Stimulated activated CD8-positive, alpha-beta memory T cell treated with anti-CD3 and anti-CD28 coated beads, Interleukin-12 subunit alpha, Interleukin-12 subunit beta, amount 100 ng/mL, for 24 hours (primary cell): Measurements from ENCODE around the gene DCXR.

Experiments used
- DNase-seq: peaks from one replicate; pipeline ENCODE4 v3.0.0-alpha.2; 2020; ENCODE audit errors: extremely low read depth

The DCXR gene

DNA sequence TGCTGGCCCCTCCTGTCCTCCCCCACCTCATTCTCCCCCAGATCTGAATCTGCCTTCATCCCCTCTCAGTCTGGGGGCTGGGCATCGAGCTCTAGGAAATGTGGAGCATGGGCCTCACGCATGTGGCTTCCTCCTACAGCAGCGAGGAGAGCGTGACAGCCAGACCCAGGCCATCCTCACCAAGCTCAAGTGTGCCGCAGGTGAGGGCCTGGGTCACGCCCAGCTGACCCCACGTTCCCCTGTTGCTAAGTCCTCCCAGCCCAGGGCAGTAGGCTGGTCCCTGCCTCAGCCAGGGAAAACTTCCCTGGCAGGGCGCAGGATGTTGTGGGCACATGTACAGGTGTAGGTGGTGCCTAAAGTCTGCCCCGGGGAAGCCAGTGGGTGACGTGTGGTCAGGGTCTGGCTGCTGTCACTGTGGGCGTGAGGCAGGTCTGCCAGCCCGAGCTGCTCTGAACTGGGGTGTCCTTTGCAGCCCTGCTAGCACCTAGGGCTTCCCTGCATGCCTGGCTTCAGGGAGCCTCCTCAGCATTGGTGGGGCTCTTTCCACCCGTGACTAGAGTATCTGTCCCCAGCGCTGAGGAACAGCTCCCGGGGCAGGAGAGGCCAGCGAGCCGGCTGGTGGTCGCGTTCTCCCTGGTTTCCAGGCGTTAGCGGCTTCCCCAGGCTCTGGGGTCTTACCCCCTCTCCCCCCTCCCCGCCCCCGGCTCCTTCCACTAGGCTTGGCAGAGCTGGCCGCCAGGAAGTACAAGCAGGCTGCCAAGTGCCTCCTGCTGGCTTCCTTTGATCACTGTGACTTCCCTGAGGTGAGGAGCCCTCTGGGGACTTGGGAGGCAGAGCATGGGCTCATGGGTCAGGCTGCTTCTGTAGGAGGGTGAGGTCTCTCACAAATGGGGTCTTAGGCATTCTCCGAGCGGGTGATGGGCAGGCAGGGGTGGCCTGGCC lies 17.8 kb upstream of the DCXR start:
- no peak for DNase-seq

DNA sequence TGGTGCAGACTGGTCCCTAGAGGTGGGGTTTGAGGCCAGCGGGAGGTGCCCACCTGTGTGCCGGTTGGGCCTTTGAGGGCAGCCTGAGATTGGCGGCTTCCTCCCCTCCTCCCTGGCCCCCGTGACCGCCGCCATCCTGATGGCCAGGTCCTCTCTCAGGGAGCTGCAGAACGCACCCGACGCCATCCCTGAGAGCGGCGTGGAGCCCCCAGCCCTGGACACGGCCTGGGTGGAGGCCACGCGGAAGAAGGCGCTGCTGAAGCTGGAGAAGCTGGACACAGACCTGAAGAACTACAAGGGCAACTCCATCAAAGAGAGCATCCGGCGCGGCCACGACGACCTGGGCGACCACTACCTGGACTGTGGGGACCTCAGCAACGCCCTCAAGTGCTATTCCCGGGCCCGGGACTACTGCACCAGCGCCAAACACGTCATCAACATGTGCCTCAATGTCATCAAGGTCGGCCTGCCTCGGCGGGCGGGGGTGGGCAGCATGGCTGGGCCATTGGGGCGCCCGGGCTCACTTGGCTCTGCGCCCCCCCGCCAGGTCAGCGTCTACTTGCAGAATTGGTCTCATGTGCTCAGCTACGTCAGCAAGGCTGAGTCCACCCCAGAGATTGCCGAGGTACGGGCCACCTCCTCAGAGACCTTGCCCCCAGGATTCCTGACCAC lies 17.0 kb upstream of the DCXR start:
- no peak for DNase-seq

DNA sequence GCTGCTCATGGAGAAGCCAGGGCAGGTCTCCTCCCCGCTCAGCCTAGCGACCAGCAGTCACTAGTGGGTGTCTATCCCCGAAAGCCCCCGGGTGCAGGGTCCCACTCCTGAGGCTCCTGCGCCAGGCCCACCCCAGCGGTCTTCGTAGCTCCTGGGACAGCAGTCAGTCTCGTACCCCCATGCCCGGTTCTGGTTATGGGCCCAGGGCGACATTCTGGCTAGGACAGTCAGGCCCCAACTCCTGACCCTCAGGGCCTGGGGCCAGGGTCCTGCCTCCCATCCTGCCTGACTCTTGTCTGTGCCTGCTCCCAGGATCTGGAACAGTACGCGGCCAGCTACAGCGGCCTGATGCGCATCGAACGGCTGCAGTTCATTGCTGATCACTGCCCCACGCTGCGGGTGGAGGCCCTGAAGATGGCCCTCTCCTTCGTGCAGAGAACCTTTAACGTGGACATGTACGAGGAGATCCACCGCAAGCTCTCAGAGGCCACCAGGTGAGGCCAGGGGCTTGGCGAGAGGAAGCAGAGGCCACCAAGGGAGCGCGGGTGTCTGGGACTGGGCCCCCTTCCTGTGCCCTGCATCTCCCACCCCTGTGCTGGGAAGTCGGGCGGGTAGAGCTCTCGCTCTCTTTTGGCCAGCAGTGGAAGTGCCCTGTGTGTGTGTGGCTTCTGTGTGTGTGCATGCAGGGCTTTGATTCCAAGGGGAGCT lies 16.2 kb upstream of the DCXR start:
- no peak for DNase-seq

GRCh38 chr17:82053130-82053529 lies 15.6 kb upstream of the DCXR start:
- DNase-seq: no peak

DNA sequence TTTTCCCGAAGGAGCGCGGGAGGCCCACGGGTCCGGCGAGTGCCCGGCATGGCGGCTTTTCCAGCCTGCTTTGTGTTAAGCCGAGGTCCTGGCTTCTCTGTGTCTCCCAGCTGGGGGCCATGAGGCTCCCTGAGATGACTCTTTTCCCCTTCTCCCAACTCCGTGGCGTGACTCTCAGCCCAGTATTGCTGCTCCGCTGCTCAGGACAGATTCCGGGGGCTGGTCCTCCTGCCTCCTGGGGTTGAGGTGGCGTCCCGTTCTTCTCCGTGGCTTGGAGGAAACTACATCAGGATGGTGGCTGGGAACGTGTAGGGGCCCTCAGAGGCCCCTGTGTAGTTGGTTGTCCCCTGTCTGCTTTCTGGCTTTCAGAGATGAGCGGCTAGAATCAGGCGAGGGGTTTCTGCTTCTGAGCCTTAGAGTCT lies 15.2 kb upstream of the DCXR start:
- DNase-seq: no peak

GRCh38 chr17:82051776-82052637 lies 14.5 kb upstream of the DCXR start, which contains the start of the genes GPS1 and RFNG:
Gene GPS1 (plus strand): TSS chr17:82051898. CDS start chr17:82051932, 34 bp downstream.
Gene RFNG (minus strand): TSS chr17:82051811. CDS start chr17:82051766, 45 bp downstream.
- DNase-seq: peak; percentile 75

DNA sequence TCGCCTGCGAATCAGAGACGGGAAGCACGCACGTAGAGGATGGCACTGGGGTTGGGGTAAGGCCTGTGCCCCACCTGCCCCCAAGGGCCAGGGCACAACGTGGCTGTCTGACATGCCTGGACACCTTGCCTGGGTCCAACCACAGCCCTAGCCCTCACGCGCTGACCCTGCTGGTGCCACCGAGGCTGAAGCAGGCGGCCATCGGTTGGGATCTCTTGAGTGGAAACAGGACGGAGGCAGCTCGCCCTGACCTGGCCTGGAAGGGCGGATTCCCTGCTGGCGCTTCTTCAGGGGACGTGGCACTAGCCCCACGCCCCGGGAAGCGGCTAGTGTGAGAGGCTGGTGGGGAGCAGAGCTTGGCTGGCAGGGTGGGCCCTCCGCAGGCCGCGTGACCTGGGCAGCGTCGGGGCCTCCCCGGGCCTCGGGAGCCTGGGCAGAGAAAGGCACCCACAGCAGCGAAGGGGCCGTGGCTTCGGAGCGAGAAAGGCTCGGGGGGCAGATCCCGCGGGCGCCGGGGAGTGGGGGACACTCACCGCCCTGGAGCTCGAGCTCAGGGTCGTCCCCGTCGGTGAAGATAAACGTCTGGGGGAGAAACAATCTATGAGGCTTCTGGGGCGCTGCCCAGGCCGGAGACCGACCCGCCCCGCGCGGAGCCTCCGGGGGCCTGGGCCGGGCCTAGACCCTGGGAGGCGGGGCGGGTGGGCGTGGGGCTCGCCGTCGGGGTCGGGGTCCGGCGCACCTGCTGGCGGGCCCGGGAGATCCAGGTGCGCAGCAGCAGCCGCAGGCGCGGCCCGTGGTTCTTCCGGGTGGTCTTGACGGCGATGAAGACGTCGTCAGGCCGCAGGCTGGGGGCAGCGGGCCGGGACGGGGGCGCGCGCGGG lies 13.5 kb upstream of the DCXR start:
- no peak for DNase-seq

- DNase-seq: no peak
Observed at GRCh38 chr17:82050152-82050760, 12.8 kb upstream of the DCXR start.

DNA sequence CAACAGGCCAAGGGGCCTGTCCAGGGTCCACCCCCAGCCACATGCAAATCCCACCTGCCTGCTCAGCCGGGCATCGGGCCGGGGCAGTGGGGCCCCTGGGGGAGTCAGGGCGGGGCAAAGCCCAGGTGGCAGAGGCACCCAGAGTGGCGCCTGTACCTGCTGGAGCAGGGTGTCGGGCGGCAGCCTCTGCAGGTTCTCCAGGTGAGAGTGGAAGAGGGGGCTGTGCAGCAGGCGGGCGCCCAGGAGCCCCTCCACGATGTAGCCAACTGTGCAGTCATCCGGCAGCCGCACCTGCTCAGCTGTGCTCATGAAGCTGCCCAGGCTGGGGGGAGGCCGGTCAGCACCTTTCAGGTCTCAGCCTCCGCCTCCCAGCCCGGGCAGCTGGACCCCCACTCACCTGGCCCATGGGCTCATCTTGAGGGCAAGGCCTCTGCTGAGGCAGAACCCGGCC lies 12.0 kb upstream of the DCXR start:
- DNase-seq: no peak

- no peak for DNase-seq
Observed at GRCh38 chr17:82049106-82049505, 11.6 kb upstream of the DCXR start.

DNA sequence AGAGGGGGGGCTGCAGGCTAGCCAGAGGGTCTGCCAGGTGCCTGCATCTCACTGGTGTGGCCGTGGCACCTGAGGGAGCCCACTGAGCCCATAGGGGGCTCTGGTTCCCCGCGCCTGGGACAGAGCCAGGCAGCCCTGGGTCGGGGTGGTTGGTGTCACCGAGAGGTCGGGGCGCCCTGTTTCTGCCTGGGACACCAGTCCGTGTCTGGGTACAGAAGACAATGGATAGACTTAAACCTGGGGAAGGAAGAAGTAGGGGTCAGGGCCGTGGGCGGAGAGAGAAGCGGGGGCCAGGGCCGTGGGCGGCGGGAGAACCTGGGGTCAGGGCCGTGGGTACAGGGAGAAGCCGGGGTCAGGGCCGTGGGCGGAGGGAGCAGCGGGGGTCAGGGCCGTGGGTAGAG lies 11.1 kb upstream of the DCXR start:
- no peak for DNase-seq

DNA sequence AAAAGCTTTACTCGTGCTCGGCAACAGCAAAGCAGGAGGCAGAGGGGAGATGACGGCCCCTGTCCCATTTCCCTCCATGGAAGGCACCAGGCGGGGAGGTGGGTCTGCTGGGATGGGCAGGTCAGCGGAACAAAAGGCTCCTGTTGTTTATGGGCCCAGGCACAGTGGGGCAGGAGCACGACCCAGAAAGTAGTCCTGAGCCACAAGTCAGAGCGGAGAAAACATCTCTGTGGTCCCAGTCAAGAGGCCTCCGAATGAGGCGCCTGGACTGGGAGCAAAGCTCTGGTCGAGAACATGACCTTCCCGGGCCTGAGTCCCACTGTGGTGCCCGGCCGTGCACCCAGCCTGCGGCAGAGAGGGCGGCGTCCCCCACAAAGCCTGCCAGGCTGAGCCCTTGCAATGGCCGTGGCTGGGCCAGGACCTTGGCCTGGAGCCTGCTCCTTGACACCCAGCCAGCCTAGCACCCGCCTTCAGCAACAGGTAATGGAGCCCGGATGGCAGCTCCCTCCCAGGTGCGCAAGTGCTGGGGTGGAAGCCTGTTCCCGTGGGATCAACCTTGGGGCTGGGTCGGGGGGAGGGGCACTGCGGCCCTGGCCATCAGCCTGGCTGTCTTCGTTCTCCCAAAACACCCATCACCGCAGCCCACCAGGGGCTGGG lies 10.5 kb upstream of the DCXR start:
- no peak for DNase-seq

DNA sequence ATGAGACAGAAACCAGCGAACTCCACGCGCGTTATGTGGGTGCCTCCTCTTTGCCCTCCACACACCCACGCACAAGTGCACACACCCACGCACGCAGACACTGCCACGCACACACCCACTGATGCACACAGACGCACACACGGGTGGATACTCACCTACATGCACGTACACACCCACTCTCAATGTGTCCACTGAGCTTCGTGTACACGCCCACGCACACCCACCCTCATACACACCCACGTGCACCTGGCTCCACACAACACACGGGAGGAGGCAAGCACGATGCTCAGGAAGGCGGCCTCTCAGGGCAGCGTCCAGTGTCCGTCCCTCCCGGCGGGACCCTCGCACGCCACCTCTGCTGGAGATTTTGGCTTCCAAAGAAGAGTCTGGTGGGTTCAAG lies 9.9 kb upstream of the DCXR start:
- no peak for DNase-seq

GRCh38 chr17:82046903-82047302 lies 9.4 kb upstream of the DCXR start:
- DNase-seq: no peak

GRCh38 chr17:82045936-82046484 lies 8.5 kb upstream of the DCXR start:
- no peak for DNase-seq

- DNase-seq: no peak
Observed at GRCh38 chr17:82043507-82043906, 6.0 kb upstream of the DCXR start.

DNA sequence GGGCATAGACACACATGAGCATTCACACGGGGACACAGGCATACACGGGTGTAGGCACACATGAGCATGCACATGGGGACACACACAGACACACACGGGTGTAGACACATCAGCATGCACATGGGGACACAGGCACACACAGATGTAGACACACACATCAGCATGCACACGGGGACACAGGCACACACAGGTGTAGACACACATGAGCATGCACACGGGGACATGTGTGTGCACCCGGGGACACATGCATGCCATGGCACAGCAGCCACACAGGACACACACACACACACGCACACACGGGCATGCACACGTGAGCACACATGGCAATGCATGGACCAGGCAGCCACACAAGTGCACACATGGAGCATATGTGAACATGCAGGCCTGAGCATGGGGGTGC lies 5.2 kb upstream of the DCXR start:
- no peak for DNase-seq

GRCh38 chr17:82041144-82041814 lies 3.8 kb upstream of the DCXR start:
- DNase-seq: no peak
